ENCODE data around the gene PYM1.

The PYM1 gene

DNA sequence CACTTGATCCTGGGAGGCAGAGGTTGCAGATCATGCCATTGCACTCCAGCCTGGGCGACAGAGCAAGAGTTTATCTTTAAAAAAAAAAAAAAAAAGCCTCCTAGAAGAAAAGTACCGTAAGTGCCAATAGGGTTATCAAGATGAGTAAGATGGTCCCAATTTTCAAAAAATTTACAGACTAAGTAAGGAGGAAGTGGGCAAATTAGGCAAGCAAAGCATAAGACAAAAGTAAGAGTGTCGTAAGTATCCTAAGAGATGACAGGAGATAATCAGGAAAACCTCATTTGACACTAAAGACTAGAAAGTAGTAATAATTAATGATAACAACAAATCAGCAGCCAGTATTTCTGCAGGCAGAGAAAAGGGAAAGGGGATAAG, 12.2 kb downstream of the PYM1 start:
- no peak for DNase-seq (ENCODE audit: insufficient read length, low spot score)
- no peak for FAIRE-seq
- TF ChIP-seq POU2F2 (IDR thresholded peaks at IDR 0.05; ENCODE audit: low read depth, low read length) (no peak), SPI1 (IDR thresholded peaks at IDR 0.05; ENCODE audit: low read depth, low read length) (0 out of 2 replicates have a peak, but pooled peaks have one; percentile 12), POLR2A (IDR thresholded peaks at IDR 0.05; ENCODE audit: low read depth, low read length) (no peak), PAX5 (IDR thresholded peaks at IDR 0.05; ENCODE audit: insufficient read depth, low read length, severe bottlenecking) (no peak)

DNA sequence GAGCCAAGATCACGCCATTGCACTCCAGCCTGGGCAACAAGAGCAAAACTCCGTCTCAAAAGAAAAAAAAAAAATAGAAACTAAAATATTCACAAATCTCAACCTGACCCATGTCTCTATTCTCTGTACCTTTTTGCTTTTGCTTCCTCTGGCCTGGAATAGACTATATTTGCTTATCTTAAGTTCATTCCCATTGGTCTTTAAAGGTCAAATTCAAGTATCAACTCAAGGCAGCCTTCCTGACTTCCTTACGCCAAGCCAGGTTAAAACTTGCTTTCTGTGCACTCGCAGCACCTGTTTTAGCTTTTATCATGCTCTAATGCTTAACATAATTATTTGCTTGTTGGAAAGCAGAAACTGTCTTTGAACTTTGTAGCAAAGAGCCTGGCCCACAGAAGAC, 14.8 kb downstream of the PYM1 start:
- DNase-seq (ENCODE audit: insufficient read length, low spot score), result no peak
- no peak for FAIRE-seq
- TF ChIP-seq POU2F2 (IDR thresholded peaks at IDR 0.05; ENCODE audit: low read depth, low read length) (no peak), SPI1 (IDR thresholded peaks at IDR 0.05; ENCODE audit: low read depth, low read length) (no peak), POLR2A (IDR thresholded peaks at IDR 0.05; ENCODE audit: low read depth, low read length) (no peak), PAX5 (IDR thresholded peaks at IDR 0.05; ENCODE audit: insufficient read depth, low read length, severe bottlenecking) (no peak), TAF1 (IDR thresholded peaks at IDR 0.05; ENCODE audit: low read depth, low read length) (no peak), POLR2AphosphoS5 (IDR thresholded peaks at IDR 0.05; ENCODE audit: low read depth, low read length) (no peak)

DNA sequence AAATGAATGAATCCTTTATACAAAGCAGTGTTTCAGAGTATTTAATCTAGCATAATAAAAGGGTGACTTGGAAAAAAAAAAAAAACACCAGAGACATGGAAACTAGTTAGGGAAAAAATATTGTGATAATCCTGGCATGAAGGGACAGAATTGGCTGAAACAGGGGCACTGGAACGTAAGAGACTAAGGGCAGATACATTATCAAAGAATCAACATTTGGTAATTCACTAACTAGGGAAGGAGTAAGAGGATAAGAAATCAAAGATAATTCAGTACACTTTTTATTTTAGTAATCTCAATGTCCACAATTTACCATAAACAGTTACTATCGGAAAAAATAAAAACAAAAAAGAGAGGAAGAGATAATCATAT, 18.2 kb downstream of the PYM1 start:
- no peak for FAIRE-seq
- no peak for TF ChIP-seq POLR2AphosphoS5 (IDR thresholded peaks at IDR 0.05; ENCODE audit: low read depth, low read length)
- TF ChIP-seq POLR2A (IDR thresholded peaks at IDR 0.05; ENCODE audit: low read depth, low read length), result no peak
- TF ChIP-seq TAF1 (IDR thresholded peaks at IDR 0.05; ENCODE audit: low read depth, low read length), result no peak
- no peak for TF ChIP-seq SPI1 (IDR thresholded peaks at IDR 0.05; ENCODE audit: low read depth, low read length)
- no peak for DNase-seq (ENCODE audit: insufficient read length, low spot score)

DNA sequence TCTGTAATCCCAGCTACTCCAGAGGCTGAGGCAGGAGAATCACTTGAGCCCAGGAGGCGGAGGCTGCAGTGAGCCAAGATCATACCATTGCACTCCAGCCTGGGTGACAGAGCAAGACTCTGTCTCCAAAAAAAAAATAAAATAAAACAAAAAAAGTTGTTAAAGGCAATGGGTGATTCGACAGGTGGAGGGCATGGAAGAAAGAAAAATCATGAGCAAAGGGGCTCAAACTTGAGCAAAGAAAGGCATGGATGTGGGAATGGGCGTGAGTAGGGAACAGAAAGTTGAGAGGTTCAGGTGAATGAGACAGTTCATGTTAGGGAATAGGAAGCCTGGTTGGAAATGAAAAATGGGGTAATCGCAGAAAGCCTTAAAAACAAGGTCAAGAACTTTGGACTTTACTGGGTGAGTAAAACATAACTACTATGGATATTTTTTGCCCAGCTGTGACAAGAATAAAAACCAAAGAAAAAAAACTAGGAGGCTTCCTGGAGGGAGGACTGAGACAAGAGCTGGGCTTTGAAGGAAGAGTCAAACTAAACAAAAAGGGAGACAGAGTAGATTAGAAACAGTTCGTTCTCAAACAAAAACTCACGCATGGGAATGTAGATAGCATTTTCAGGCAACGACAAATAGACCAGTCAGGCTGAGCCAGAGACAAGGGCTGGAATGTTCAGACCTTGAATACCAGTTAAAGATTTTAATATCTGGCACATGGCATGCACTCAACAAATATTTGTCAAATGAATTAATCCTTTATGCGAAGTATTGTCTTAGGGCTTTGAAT, 18.8 kb downstream of the PYM1 start:
- DNase-seq (ENCODE audit: insufficient read length, low spot score) (no peak), FAIRE-seq (no peak)
- no peak for TF ChIP-seq POU2F2 (IDR thresholded peaks at IDR 0.05; ENCODE audit: low read depth, low read length)
- TF ChIP-seq PAX5 (IDR thresholded peaks at IDR 0.05; ENCODE audit: insufficient read depth, low read length, severe bottlenecking), result no peak
- no peak for TF ChIP-seq TAF1 (IDR thresholded peaks at IDR 0.05; ENCODE audit: low read depth, low read length)
- no peak for TF ChIP-seq POLR2A (IDR thresholded peaks at IDR 0.05; ENCODE audit: low read depth, low read length)
- no peak for TF ChIP-seq POLR2AphosphoS5 (IDR thresholded peaks at IDR 0.05; ENCODE audit: low read depth, low read length)
- no peak for TF ChIP-seq SPI1 (IDR thresholded peaks at IDR 0.05; ENCODE audit: low read depth, low read length)

DNA sequence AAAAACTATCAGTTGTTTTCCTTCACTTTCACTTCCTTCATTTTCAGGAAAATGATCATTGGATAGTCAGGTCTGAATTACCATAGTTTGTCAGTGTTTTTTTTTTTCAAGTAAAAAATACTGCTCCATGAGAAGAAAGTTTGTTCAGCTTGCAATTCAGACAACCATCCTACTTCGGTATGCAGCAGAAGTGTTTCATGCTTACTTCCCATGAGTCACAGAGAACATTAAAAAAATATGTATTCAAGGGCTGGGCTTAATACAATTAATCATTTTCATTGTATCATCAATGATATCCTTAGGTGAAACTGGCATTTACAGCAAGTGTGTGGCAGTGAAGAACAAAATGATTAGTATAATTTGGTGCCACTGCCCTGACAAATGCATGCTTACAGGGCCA, 21.6 kb downstream of the PYM1 start:
- DNase-seq (ENCODE audit: insufficient read length, low spot score) (no peak), FAIRE-seq (no peak)
- TF ChIP-seq PAX5 (IDR thresholded peaks at IDR 0.05; ENCODE audit: insufficient read depth, low read length, severe bottlenecking), result no peak
- TF ChIP-seq POLR2A (IDR thresholded peaks at IDR 0.05; ENCODE audit: low read depth, low read length), result no peak
- TF ChIP-seq SPI1 (IDR thresholded peaks at IDR 0.05; ENCODE audit: low read depth, low read length), result peak; percentile 27; the same call in 1 of the 2 replicates

DNA sequence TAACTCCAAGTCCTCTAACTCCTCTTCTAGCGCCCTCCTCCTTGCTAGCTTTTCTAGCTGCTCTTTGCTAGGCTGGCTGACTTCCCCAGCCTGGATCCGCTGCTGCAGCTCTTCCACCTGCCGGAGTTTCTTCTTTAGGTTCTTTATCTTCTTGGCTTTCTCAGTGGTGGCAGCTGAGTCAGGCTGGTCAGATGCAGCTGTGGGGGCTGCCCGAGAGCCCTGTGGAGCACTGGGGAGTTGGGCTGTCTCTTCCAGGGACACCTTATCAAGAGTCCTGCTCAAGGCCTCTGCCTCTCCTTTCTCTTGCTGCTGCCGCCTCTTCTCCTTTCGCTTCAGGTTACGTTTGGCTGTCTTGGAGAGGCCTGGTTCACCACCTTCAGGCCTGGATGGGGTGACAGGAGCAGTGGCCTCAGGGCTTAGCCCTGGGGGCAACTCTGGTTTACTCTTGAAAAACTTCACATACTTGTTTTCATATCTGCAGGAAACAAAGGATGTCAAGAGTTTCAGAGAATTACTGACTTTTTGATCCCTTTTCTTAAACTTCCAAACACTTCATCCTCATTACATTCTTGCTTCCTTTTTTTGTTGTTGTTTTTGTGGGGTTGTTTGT, 25.7 kb downstream of the PYM1 start:
- no peak for DNase-seq (ENCODE audit: insufficient read length, low spot score)
- no peak for FAIRE-seq
- TF ChIP-seq POLR2A (IDR thresholded peaks at IDR 0.05; ENCODE audit: low read depth, low read length) (no peak), TAF1 (IDR thresholded peaks at IDR 0.05; ENCODE audit: low read depth, low read length) (no peak), POLR2AphosphoS5 (IDR thresholded peaks at IDR 0.05; ENCODE audit: low read depth, low read length) (no peak), POU2F2 (IDR thresholded peaks at IDR 0.05; ENCODE audit: low read depth, low read length) (no peak), PAX5 (IDR thresholded peaks at IDR 0.05; ENCODE audit: insufficient read depth, low read length, severe bottlenecking) (no peak), SPI1 (IDR thresholded peaks at IDR 0.05; ENCODE audit: low read depth, low read length) (no peak)

DNA sequence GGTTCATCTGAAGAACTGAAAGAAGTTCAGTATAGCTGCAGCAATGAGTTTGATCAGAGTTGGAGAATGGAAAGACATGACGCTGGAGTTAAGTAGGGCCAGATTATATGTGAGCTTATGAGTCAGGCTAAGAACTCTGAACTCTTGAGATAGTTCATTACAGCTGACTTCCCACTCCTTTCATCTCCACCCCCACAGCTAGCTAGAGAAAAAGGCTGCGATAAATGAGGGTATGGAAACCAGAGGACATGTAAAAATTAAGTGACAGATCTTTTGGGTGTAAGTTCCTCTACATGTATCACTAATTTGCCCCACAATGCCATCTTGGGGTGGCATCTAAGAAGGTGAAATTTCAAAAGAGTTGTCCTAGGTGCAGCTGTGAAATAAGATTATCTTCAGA, 28.6 kb downstream of the PYM1 start:
- DNase-seq (ENCODE audit: insufficient read length, low spot score) (no peak), FAIRE-seq (no peak)
- TF ChIP-seq POLR2A (IDR thresholded peaks at IDR 0.05; ENCODE audit: low read depth, low read length) (no peak), POU2F2 (IDR thresholded peaks at IDR 0.05; ENCODE audit: low read depth, low read length) (no peak), POLR2AphosphoS5 (IDR thresholded peaks at IDR 0.05; ENCODE audit: low read depth, low read length) (no peak), TAF1 (IDR thresholded peaks at IDR 0.05; ENCODE audit: low read depth, low read length) (no peak), SPI1 (IDR thresholded peaks at IDR 0.05; ENCODE audit: low read depth, low read length) (no peak), PAX5 (IDR thresholded peaks at IDR 0.05; ENCODE audit: insufficient read depth, low read length, severe bottlenecking) (no peak)

DNA sequence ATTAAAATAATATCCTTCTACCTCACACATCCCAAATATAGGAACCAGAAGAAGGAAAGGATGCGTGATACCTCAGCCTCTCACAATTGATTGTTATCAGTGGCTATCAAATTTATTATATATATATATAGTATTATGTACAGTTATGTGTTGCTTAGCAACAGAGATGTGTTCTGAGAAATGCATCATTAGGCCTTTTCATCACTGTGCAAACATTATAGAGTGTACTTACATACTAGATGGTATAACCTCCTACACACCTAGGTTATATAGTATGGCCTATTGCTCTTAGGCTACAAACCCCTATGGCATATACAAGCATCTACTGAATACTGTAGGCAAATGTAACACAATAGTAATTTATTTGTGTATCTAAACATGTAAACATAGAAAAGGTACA, 34.0 kb downstream of the PYM1 start:
- FAIRE-seq (no peak), DNase-seq (ENCODE audit: insufficient read length, low spot score) (no peak)
- TF ChIP-seq TAF1 (IDR thresholded peaks at IDR 0.05; ENCODE audit: low read depth, low read length) (no peak), SPI1 (IDR thresholded peaks at IDR 0.05; ENCODE audit: low read depth, low read length) (no peak), POU2F2 (IDR thresholded peaks at IDR 0.05; ENCODE audit: low read depth, low read length) (no peak), PAX5 (IDR thresholded peaks at IDR 0.05; ENCODE audit: insufficient read depth, low read length, severe bottlenecking) (no peak), POLR2AphosphoS5 (IDR thresholded peaks at IDR 0.05; ENCODE audit: low read depth, low read length) (no peak), POLR2A (IDR thresholded peaks at IDR 0.05; ENCODE audit: low read depth, low read length) (no peak)

DNA sequence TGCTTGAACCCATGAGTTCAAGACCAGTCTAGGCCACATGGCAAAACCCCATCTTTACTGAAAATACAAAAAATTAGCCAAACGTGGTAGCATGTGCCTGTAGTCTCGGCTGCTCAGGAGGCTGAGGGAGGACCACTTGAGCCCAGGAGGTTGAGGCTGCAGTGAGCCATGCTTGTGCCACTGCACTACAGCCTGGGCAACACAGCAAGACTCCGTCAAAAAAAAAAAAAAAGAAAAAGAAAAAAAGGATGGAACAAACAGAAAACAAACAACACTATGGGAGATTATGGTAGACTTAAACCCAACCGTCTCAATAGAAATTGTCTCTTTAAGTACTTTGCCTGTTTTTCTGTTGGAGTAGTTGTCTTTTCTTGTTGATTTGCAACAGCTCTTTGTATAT, 36.4 kb downstream of the PYM1 start:
- FAIRE-seq (no peak), DNase-seq (ENCODE audit: insufficient read length, low spot score) (no peak)

More for the DNA sequence above, 36.4 kb downstream of the PYM1 start:
- TF ChIP-seq POU2F2 (IDR thresholded peaks at IDR 0.05; ENCODE audit: low read depth, low read length) (no peak), POLR2A (IDR thresholded peaks at IDR 0.05; ENCODE audit: low read depth, low read length) (no peak), PAX5 (IDR thresholded peaks at IDR 0.05; ENCODE audit: insufficient read depth, low read length, severe bottlenecking) (no peak), POLR2AphosphoS5 (IDR thresholded peaks at IDR 0.05; ENCODE audit: low read depth, low read length) (no peak), SPI1 (IDR thresholded peaks at IDR 0.05; ENCODE audit: low read depth, low read length) (no peak), TAF1 (IDR thresholded peaks at IDR 0.05; ENCODE audit: low read depth, low read length) (no peak)

All from GM12891 (cell line).